Right lobe of liver (tissue), 6 donors: Measurements from ENCODE around the gene XRN2. TPM values are rescaled to one million over a fixed set of nuclear protein-coding genes. Genes with fewer than 3 reads are reported as not detected.

Experiments used
- ATAC-seq, 4 donors: fragments of 200-7000 bp; cut with Tn5 transposase; one replicate each; pipeline ENCODE4 v1.9.1; 2020; ENCODE audit warnings: mild to moderate bottlenecking in 4 of 4, moderate library complexity in 4 of 4
- DNase-seq, 3 donors: peaks; one replicate each; pipeline ENCODE4 v3.0.0-alpha.2; 2020
- H3K27ac ChIP-seq, 3 donors: fragments of 200-600 bp; one replicate each; pipeline ENCODE4 v1.8.0; 2022
- H3K27me3 ChIP-seq, 2 donors: fragments of 200-600 bp; one replicate each; pipeline ENCODE4 v1.8.0; 2022
- H3K36me3 ChIP-seq, 4 donors: fragments of 200-600 bp; sonication (generic) in 1 of 4; one replicate each; pipeline versions ENCODE4 v1.5.1 to v1.8.0; 2017 to 2022; ENCODE audit warnings: control low read depth in 1 of 4
- H3K4me1 ChIP-seq, 4 donors: fragments of 200-600 bp; sonication (generic) in 1 of 4; one replicate each; pipeline versions ENCODE4 v1.5.1 to v1.8.0; 2017 to 2022; ENCODE audit warnings: control low read depth in 1 of 4
- H3K4me3 ChIP-seq, 3 donors: fragments of 200-600 bp; one replicate each; pipeline ENCODE4 v1.8.0; 2022
- H3K9me3 ChIP-seq, 4 donors: fragments of 200-600 bp; sonication (generic) in 1 of 4; one replicate each; pipeline versions ENCODE4 v1.5.1 to v1.8.0; 2017 to 2022; ENCODE audit warnings: control low read depth in 1 of 4
- POLR2A ChIP-seq: fragments of 450-650 bp; IDR thresholded peaks from one replicate; pipeline ENCODE4 v1.6.1; 2017; ENCODE audit warnings: antibody characterized with exemption, mild to moderate bottlenecking
- WGBS: methylation state at CpG from one replicate; pipeline ENCODE4 v1.1.6; 2018; ENCODE audit warnings: low coverage, low lambda C conversion rate; ENCODE audit not compliant: insufficient coverage; ENCODE audit errors: missing lambda C conversion rate; 5-methylcytosine and 5-hydroxymethylcytosine counted together
- intact Hi-C, 2 donors: fragments of 100-400 bp; cut with DNase I; formaldehyde crosslinking; loops; one replicate each; pipeline versions ENCODE4 v1.11.2 to v1.14.1; 2022
- total RNA-seq, 6 experiments: library from RNA; depleted of rRNA in 2 of 6; stranded (reverse); fragments of >200 nt in 2 of 6; fragmentation: NEBNext Ultra II Directional in 3 of 6; extraction: Animal tissue kit (Norgen Biotek cat#: 25700) in 3 of 6; gene quantifications; one replicate each; pipeline versions ENCODE4 v1.1.0 to v1.2.4, GENCODE V29; 2016 to 2023
- TF ChIP-seq, protein P1 (sequence below), 4 donors: fragments of 200-600 bp in 3 of 4; fragments of 450-650 bp in 1 of 4; IDR thresholded peaks; one replicate each; pipeline versions ENCODE4 v1.5.1 to v1.8.0; 2016 to 2022; ENCODE audit warnings: antibody characterized with exemption in 4 of 4, mild to moderate bottlenecking in 2 of 4
- donor health status: DM: no; HTN: yes; CAD: no.
- donor health status: DM: no; HTN: no; CAD: no.
- donor health status: DM: no; HTN: no; CAD: no.
- donor health status: DM: no; HTN: yes; CAD: no.
- donor health status: DM: no; HTN: yes; CAD: no.

XRN2 gene
- total RNA-seq, 6 experiments from 2014 or later = 18.2 to 39.5 (median 26.7) TPM

DNA sequence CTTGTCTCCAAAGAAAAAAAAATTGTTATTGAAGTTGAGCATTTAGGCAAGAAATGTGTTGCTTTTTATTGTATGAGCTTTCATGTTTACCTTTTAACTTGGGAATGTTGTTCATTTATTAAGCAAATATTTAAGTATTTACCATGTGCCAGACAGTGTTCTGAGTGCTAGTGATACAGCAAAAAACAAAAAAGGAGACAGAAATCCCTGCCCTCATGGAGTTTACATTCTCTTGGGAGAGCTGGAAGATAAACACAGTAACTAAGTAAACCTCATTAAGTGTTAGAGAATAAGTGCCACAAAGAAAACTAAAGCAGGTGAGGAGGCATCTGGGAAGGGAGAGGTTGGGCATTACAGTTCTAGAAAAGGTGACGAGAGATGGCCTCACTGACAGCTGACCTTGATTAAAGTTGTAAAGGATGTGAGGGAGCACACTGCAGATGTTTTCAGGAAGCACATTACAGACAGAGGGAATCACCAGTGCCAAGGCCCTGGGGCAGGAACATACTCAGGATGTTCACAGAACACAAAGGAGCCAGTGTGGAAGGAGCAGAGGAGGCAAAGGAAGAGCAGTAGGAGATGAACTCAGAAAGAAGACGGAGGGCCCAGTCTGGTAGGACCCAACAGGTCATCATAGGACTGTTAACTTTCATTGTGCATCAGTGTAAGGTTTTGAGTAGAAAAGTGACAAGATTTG lies 33.5 kb downstream of the XRN2 start:
- Histone ChIP-seq H3K9me3 (no peaks in the 10 kb centered on the region), H3K36me3 (peaks cover 0 to 40% (median 11%) of the 10 kb centered on the region in 4 donors), H3K27ac (no peak overlapping the region), H3K4me1 (peaks cover 0 to 13% (median 2%) of the 10 kb centered on the region in 4 donors), H3K27me3 (no peaks in the 10 kb centered on the region), H3K4me3 (no peak overlapping the region)
- DNase-seq (no peak), ATAC-seq (no peak)
- intact Hi-C loops = no loop called here
- WGBS = 100% methylated on average over 1 of the region's 2 CpGs
- TF ChIP-seq, protein P1, sequence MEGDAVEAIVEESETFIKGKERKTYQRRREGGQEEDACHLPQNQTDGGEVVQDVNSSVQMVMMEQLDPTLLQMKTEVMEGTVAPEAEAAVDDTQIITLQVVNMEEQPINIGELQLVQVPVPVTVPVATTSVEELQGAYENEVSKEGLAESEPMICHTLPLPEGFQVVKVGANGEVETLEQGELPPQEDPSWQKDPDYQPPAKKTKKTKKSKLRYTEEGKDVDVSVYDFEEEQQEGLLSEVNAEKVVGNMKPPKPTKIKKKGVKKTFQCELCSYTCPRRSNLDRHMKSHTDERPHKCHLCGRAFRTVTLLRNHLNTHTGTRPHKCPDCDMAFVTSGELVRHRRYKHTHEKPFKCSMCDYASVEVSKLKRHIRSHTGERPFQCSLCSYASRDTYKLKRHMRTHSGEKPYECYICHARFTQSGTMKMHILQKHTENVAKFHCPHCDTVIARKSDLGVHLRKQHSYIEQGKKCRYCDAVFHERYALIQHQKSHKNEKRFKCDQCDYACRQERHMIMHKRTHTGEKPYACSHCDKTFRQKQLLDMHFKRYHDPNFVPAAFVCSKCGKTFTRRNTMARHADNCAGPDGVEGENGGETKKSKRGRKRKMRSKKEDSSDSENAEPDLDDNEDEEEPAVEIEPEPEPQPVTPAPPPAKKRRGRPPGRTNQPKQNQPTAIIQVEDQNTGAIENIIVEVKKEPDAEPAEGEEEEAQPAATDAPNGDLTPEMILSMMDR (IDR thresholded peaks at IDR 0.05) = no peak
- no peak for TF ChIP-seq POLR2A

DNA sequence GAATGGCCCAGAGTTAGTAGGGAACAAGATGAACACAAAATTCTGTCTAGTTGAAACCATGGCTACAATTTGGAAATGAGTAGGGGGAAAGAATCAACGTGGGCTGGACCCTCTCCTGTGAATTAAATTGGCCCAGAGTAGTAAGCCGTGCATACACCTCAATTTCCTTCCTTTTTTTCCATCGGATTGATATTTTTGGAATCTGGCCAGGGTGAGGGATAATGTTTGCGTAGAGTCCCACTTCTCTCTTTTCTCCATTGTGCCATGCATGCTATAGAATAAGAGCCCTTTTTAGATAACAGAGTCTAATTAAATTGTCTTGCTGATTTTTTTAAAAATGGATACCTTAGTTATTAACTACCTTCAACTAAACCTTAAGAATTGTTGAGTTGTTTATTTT lies 35.2 kb downstream of the XRN2 start:
- Histone ChIP-seq H3K27me3 (no peaks in the 10 kb centered on the region), H3K4me1 (peaks cover 0 to 8% (median 2%) of the 10 kb centered on the region in 4 donors), H3K4me3 (no peak overlapping the region), H3K36me3 (peaks cover 0 to 35% (median 5%) of the 10 kb centered on the region in 4 donors), H3K9me3 (no peaks in the 10 kb centered on the region), H3K27ac (no peak overlapping the region)
- 49% methylated on average over 4 of the region's 4 CpGs for WGBS
- intact Hi-C loops = no loop called here
- ATAC-seq = no peak
- TF ChIP-seq, protein P1 (IDR thresholded peaks at IDR 0.05) = no peak
- no peak for TF ChIP-seq POLR2A
- no peak for DNase-seq

DNA sequence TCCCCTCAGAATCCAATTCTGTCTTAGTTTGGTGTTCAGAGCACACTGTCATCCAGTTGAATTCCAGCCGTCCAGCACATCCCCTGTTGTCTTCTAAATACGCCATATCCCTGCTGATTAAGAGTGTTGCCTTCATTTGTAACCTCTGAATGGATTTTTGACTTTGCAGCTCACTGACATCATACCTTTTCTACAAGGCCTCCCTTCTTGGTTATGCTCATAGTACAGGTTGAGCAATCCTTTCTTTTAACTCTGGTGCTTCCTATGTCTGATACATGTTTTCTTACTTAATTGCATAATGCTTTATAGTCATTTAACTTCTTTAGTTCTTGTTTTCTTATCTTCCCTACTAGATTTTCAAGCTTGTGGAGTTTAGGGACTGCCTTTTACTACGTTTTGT lies 36.4 kb downstream of the XRN2 start:
- WGBS = 41% methylated on average over 3 of the region's 3 CpGs
- H3K27ac ChIP-seq = peak overlapping the region in 1 of 3 donors; percentile 10
- no peak for DNase-seq

DNA sequence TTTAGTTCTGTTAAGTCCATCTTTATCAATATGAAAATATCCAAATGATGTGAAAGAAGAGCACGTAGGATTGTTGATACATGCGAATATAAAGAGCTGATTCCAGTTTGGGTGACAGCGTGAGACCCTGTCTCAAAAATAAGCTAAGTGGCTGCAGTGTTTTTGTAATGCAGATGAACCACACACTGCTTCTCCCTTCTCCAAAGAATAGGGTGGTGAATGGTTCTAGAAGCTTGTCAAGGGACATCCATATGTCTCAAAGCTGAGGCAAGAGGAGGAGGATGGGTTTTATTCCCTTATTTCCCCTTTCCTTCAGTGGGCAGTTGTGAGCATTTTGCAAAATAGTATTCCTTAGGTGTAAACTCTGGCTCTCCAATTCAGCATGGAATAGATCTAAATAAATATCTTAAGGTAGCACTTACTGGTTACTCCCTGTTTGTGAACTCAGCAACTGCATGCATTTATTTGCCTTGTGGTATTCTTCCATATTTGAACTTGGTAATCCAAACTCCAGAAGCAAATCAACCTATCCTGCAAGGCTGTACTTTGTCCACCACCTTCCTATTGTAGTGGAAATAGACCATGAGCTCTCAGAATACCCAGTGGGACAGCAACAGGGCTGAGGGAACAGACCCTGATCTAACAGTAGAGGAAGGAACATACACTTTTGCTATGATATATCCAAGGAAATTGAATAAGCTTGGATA lies 38.0 kb downstream of the XRN2 start:
- H3K27me3 ChIP-seq = no peaks in the 10 kb centered on the region
- no peak overlapping the region for H3K4me3 ChIP-seq
- WGBS = 96% methylated on average over 3 of the region's 3 CpGs
- peaks cover 0 to 19% (median 2%) of the 10 kb centered on the region in 4 donors for H3K36me3 ChIP-seq
- no peak for DNase-seq
- peaks cover 0 to 25% (median 7%) of the 10 kb centered on the region in 4 donors for H3K4me1 ChIP-seq
- H3K27ac ChIP-seq = no peak overlapping the region
- H3K9me3 ChIP-seq = no peaks in the 10 kb centered on the region
- no peak for TF ChIP-seq POLR2A
- TF ChIP-seq, protein P1 (IDR thresholded peaks at IDR 0.05) = no peak
- no peak for ATAC-seq
- intact Hi-C loops = no loop called here

More for the DNA sequence above, 36.4 kb downstream of the XRN2 start:
- TF ChIP-seq, protein P1 (IDR thresholded peaks at IDR 0.05) = no peak
- peak; percentile 76 to 90 (median 84) for ATAC-seq
- intact Hi-C loops = no loop called here
- no peaks in the 10 kb centered on the region for H3K9me3 ChIP-seq
- peaks cover 0 to 17% (median 7%) of the 10 kb centered on the region in 4 donors for H3K4me1 ChIP-seq
- no peak overlapping the region for H3K4me3 ChIP-seq
- H3K36me3 ChIP-seq = peaks cover 0 to 23% (median 2%) of the 10 kb centered on the region in 4 donors
- no peaks in the 10 kb centered on the region for H3K27me3 ChIP-seq
